Naive B cell (primary cell): Measurements from ENCODE around the gene ARF6. TPM values are rescaled to one million over a fixed set of nuclear protein-coding genes. Genes with fewer than 3 reads are reported as not detected.
A peak's percentile ranks its signal among the peaks of the same experiment; 100 is the strongest.
"Not testable (repeated sequence)": the region's sequence is repeated elsewhere in the genome, so short reads cannot be mapped to it uniquely, and the experiment has no call there.

Experiments used
- ATAC-seq, 2 donors: fragments of 150-1000 bp; cut with Tn5 transposase; 2 replicates each; pipeline ENCODE4 v1.10.0; 2021; ENCODE audit warnings: low read depth in 2 of 2, mild to moderate bottlenecking in 2 of 2, moderate library complexity in 2 of 2
- DNase-seq: peaks from one replicate; pipeline ENCODE4 v3.0.0; 2022
- H3K27ac Mint-ChIP-seq, 6 donors: one replicate each; pipeline ENCODE4 v1.8.0; 2020 to 2022; ENCODE audit warnings: mild to moderate bottlenecking in 6 of 6, mixed read lengths in 6 of 6, moderate library complexity in 5 of 6, inconsistent platforms in 2 of 6
- H3K27me3 Mint-ChIP-seq, 3 donors: one replicate each; pipeline ENCODE4 v1.8.0; 2021 to 2022; ENCODE audit warnings: mixed read lengths in 3 of 3, mild to moderate bottlenecking in 1 of 3
- H3K36me3 Mint-ChIP-seq, 2 donors: one replicate each; pipeline ENCODE4 v1.8.0; 2020 to 2022; ENCODE audit warnings: mixed read lengths in 2 of 2, inconsistent platforms in 1 of 2, mild to moderate bottlenecking in 1 of 2
- H3K4me1 Mint-ChIP-seq, 3 donors: one replicate each; pipeline ENCODE4 v1.8.0; 2020 to 2022; ENCODE audit warnings: mixed read lengths in 3 of 3, inconsistent platforms in 1 of 3, mild to moderate bottlenecking in 1 of 3, moderate library complexity in 1 of 3
- H3K4me3 Mint-ChIP-seq, 8 donors: one replicate each; pipeline ENCODE4 v1.8.0; 2020 to 2022; ENCODE audit warnings: mild to moderate bottlenecking in 8 of 8, mixed read lengths in 8 of 8, moderate library complexity in 8 of 8, inconsistent platforms in 2 of 8
- H3K9me3 Mint-ChIP-seq, 7 donors: one replicate each; pipeline ENCODE4 v1.8.0; 2020 to 2022; ENCODE audit warnings: mixed read lengths in 7 of 7, mild to moderate bottlenecking in 5 of 7, inconsistent platforms in 2 of 7, moderate library complexity in 1 of 7
- polyA plus RNA-seq, 6 donors: library from polyadenylated mRNA; unstranded; fragments of 300-500 nt; fragmentation: Illumina TruSeq; gene quantifications; one replicate each; pipeline ENCODE4 v1.2.3, GENCODE V29; 2021; ENCODE audit warnings: low read depth in 6 of 6

ARF6 gene
- polyA plus RNA-seq, 6 donors from 2014 or later: 161 to 190 (median 184) TPM

GRCh38 chr14:49882826-49883694, 9.8 kb upstream of the ARF6 start:
- H3K9me3 Mint-ChIP-seq: peaks cover 0 to 2% (median 0%) of the 10 kb centered on the region in 7 donors
- no peak for ATAC-seq
- H3K4me3 Mint-ChIP-seq: no peak overlapping the region
- H3K4me1 Mint-ChIP-seq: peaks cover 11 to 35% (median 24%) of the 10 kb centered on the region in 3 donors
- H3K27me3 Mint-ChIP-seq: no peaks in the 10 kb centered on the region
- H3K36me3 Mint-ChIP-seq: no peaks in the 10 kb centered on the region
- DNase-seq: no peak
- H3K27ac Mint-ChIP-seq: peak overlapping the region in 2 of 6 donors; percentile 34 to 39

GRCh38 chr14:49886523-49886922, 6.4 kb upstream of the ARF6 start:
- H3K4me3 Mint-ChIP-seq: peak overlapping the region in 5 of 8 donors; percentile 27 to 72 (median 52)
- H3K9me3 Mint-ChIP-seq: peaks cover 0 to 2% (median 0%) of the 10 kb centered on the region in 7 donors
- no peaks in the 10 kb centered on the region for H3K36me3 Mint-ChIP-seq
- peaks cover 0 to 12% (median 8%) of the 10 kb centered on the region in 3 donors for H3K4me1 Mint-ChIP-seq
- ATAC-seq: peak; percentile 39 to 68
- no peaks in the 10 kb centered on the region for H3K27me3 Mint-ChIP-seq
- no peak for DNase-seq
- H3K27ac Mint-ChIP-seq: peak overlapping the region in 4 of 6 donors; percentile 30 to 88 (median 44)

DNA sequence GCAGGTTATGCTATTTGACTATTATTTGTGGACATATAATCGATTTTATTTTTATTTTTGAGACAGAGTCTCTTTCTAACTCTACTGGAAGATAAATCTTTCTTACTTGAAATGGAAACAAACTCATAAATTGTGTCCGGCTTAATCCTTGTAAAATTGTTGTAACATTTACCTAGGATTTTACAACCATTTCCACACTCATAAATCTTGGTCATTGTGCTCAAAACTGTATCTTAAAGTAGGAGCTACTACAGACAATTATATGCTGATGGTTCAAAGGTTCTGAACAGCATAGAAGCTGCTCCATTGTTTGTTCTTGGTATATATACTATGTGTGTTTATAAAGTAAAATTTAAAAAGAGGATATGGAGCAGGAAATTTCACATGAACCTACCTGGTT, 4.6 kb upstream of the ARF6 start:
- no peaks in the 10 kb centered on the region for H3K36me3 Mint-ChIP-seq
- H3K4me3 Mint-ChIP-seq: no peak overlapping the region
- H3K4me1 Mint-ChIP-seq: peaks cover 4 to 24% (median 16%) of the 10 kb centered on the region in 3 donors
- no peaks in the 10 kb centered on the region for H3K27me3 Mint-ChIP-seq
- peaks cover 0 to 2% (median 0%) of the 10 kb centered on the region in 7 donors for H3K9me3 Mint-ChIP-seq
- no peak for DNase-seq
- ATAC-seq: no peak
- H3K27ac Mint-ChIP-seq: no peak overlapping the region

DNA sequence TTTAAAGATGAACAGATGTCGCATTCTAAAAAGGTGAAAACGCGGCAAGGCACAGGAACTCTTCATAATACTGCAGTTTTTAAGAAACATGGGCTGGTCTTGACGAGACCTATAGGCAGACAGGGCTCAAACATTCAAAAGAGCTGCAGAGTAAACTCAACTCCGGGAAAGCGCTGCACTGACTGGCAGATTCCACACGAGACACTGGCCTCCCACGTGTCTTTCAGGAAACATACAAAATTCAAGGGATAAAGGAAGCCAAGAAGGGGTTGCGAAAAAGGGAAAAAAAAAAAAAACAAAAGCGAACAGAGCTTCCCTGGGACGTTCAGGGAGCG, 614 bp upstream of the ARF6 start:
- H3K27me3 Mint-ChIP-seq: no peaks in the 10 kb centered on the region
- peaks cover 31 to 42% (median 36%) of the 10 kb centered on the region in 3 donors for H3K4me1 Mint-ChIP-seq
- H3K27ac Mint-ChIP-seq: peak overlapping the region; percentile 97 to 100 (median 100)
- DNase-seq: peak; percentile 55
- no peaks in the 10 kb centered on the region for H3K9me3 Mint-ChIP-seq
- peak; percentile 44 to 50 for ATAC-seq
- H3K36me3 Mint-ChIP-seq: peaks cover 20 to 29% of the 10 kb centered on the region in 2 donors
- peak overlapping the region; percentile 87 to 100 (median 98) for H3K4me3 Mint-ChIP-seq

- DNase-seq (peak; percentile 83), ATAC-seq (peak; percentile 64 to 66)
- Mint-ChIP-seq H3K27ac (peak overlapping the region; percentile 97 to 100 (median 100)), H3K27me3 (no peaks in the 10 kb centered on the region), H3K36me3 (peaks cover 20 to 29% of the 10 kb centered on the region in 2 donors), H3K4me3 (peak overlapping the region; percentile 87 to 100 (median 98)), H3K4me1 (peaks cover 41 to 51% (median 46%) of the 10 kb centered on the region in 3 donors), H3K9me3 (no peaks in the 10 kb centered on the region)
Observed at GRCh38 chr14:49893309-49894213, 679 bp downstream of the ARF6 start.

GRCh38 chr14:49894214-49895107, 1.6 kb downstream of the ARF6 start:
- peak overlapping the region; percentile 87 to 100 (median 98) for H3K4me3 Mint-ChIP-seq
- not testable (repeated sequence) for H3K27me3 Mint-ChIP-seq, ATAC-seq, H3K9me3 Mint-ChIP-seq
- peaks cover 20 to 29% of the 10 kb centered on the region in 2 donors for H3K36me3 Mint-ChIP-seq
- peak; percentile 32 for DNase-seq
- H3K27ac Mint-ChIP-seq: peak overlapping the region; percentile 95 to 100 (median 98)
- H3K4me1 Mint-ChIP-seq: peaks cover 42 to 59% (median 54%) of the 10 kb centered on the region in 3 donors

- peaks cover 42 to 61% (median 57%) of the 10 kb centered on the region in 3 donors for H3K4me1 Mint-ChIP-seq
- no peak for DNase-seq
- peak overlapping the region; percentile 61 to 100 (median 97) for H3K4me3 Mint-ChIP-seq
- peak overlapping the region; percentile 58 to 97 (median 79) for H3K27ac Mint-ChIP-seq
- ATAC-seq: no peak
- no peaks in the 10 kb centered on the region for H3K9me3 Mint-ChIP-seq
- peaks cover 20 to 29% of the 10 kb centered on the region in 2 donors for H3K36me3 Mint-ChIP-seq
- H3K27me3 Mint-ChIP-seq: no peaks in the 10 kb centered on the region
Observed at GRCh38 chr14:49895480-49895879, 2.6 kb downstream of the ARF6 start.

DNA sequence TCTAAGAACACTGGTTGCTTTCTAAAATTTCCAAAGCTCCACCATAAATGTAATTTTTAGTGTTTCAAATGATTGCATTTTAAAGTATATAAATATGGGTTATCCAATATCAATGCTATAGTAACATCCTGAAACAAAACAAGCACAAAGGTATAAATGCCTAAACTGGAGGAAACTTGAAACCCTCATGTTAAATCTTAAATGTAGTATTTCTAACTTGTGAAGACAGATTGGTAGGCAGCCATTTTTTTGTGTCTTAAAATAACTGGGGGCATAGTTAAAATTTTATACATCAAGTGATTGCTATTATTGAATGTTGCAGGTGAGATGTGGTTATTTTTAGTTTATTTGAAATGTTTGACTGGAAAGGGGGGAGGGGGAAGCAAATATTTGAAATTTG, 3.4 kb downstream of the ARF6 start:
- not testable (repeated sequence) for H3K9me3 Mint-ChIP-seq, ATAC-seq

GRCh38 chr14:49896966-49897365, 4.1 kb downstream of the ARF6 start:
- Mint-ChIP-seq H3K9me3 (no peaks in the 10 kb centered on the region), H3K36me3 (peaks cover 20 to 29% of the 10 kb centered on the region in 2 donors), H3K4me3 (peak overlapping the region; percentile 25 to 100 (median 84)), H3K27me3 (no peaks in the 10 kb centered on the region), H3K27ac (peak overlapping the region in 5 of 6 donors; percentile 28 to 88 (median 84)), H3K4me1 (peaks cover 42 to 56% (median 56%) of the 10 kb centered on the region in 3 donors)
- DNase-seq (no peak), ATAC-seq (no peak)

More for the DNA sequence above, 3.4 kb downstream of the ARF6 start:
- Mint-ChIP-seq H3K4me3 (peak overlapping the region; percentile 47 to 100 (median 97)), H3K4me1 (peaks cover 42 to 61% (median 57%) of the 10 kb centered on the region in 3 donors), H3K27ac (peak overlapping the region; percentile 16 to 84 (median 62)), H3K36me3 (peaks cover 20 to 29% of the 10 kb centered on the region in 2 donors)
- DNase-seq, H3K27me3 Mint-ChIP-seq: not testable (repeated sequence)

DNA sequence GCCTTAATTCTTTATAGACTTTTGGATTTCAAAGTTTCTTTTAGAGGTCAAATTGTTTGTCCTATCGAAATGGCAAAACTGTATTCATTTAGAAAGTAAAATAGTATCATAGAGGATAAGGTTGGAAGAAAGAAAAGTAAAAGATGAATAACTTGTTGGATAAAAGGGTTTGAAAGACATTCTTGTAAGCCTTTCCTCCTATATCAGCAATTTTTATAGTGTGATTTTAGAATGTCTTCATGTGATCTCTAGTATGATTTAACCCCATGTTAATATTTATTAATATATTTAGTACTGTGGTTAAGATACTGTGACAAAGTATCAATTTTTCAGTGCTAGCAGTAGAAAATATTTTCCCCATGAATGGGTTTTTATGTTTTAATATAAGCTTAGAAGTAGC, 4.5 kb downstream of the ARF6 start:
- H3K4me1 Mint-ChIP-seq: peaks cover 43 to 56% (median 54%) of the 10 kb centered on the region in 3 donors
- ATAC-seq: no peak
- peak overlapping the region in 5 of 6 donors; percentile 28 to 88 (median 84) for H3K27ac Mint-ChIP-seq
- H3K36me3 Mint-ChIP-seq: peaks cover 20 to 33% of the 10 kb centered on the region in 2 donors
- no peaks in the 10 kb centered on the region for H3K9me3 Mint-ChIP-seq
- H3K27me3 Mint-ChIP-seq: no peaks in the 10 kb centered on the region
- no peak for DNase-seq
- peak overlapping the region in 7 of 8 donors; percentile 30 to 100 (median 87) for H3K4me3 Mint-ChIP-seq

- H3K9me3 Mint-ChIP-seq: no peaks in the 10 kb centered on the region
- DNase-seq (no peak), ATAC-seq (no peak)
- peak overlapping the region in 4 of 8 donors; percentile 13 to 69 (median 30) for H3K4me3 Mint-ChIP-seq
- peaks cover 42 to 56% (median 51%) of the 10 kb centered on the region in 3 donors for H3K4me1 Mint-ChIP-seq
- no peaks in the 10 kb centered on the region for H3K27me3 Mint-ChIP-seq
- H3K36me3 Mint-ChIP-seq: peaks cover 20 to 33% of the 10 kb centered on the region in 2 donors
- peak overlapping the region; percentile 54 to 89 (median 77) for H3K27ac Mint-ChIP-seq
Observed at GRCh38 chr14:49897965-49898364, 5.1 kb downstream of the ARF6 start.

- Mint-ChIP-seq H3K4me3 (peak overlapping the region in 4 of 8 donors; percentile 7 to 38 (median 18)), H3K27ac (peak overlapping the region in 5 of 6 donors; percentile 1 to 89 (median 83)), H3K36me3 (peaks cover 20 to 33% of the 10 kb centered on the region in 2 donors), H3K9me3 (no peaks in the 10 kb centered on the region), H3K4me1 (peaks cover 42 to 56% (median 51%) of the 10 kb centered on the region in 3 donors), H3K27me3 (no peaks in the 10 kb centered on the region)
- DNase-seq: no peak
- no peak for ATAC-seq
Observed at GRCh38 chr14:49898485-49898884, 5.6 kb downstream of the ARF6 start.
